HepG2 (cell line): ENCODE measurements around the gene TBC1D2B. TPM values are rescaled to one million over a fixed set of nuclear protein-coding genes. Genes with fewer than 3 reads are reported as not detected.
A peak's percentile ranks its signal among the peaks of the same experiment; 100 is the strongest.

Experiments used
- CBX5 ChIP-seq: sonication (generic); formaldehyde crosslinking; IDR thresholded peaks from 2 replicates; pipeline ENCODE4 v1.4.0; 2020; ENCODE audit warnings: missing genetic modification reagents, borderline replicate concordance
- CHD4 ChIP-seq: fragments of 200-600 bp; sonication (generic); IDR thresholded peaks from 2 replicates; pipeline ENCODE4 v1.7.0; 2017; ENCODE audit warnings: mild to moderate bottlenecking, low read length, borderline replicate concordance
- HDAC2 ChIP-seq: sonication (generic); formaldehyde crosslinking; IDR thresholded peaks from 2 replicates; pipeline ENCODE4 v1.4.0; 2020; ENCODE audit warnings: missing genetic modification reagents
- HMG20B ChIP-seq: conservative IDR thresholded peaks from 2 replicates; pipeline ENCODE4 v1.6.1; 2016; ENCODE audit warnings: missing genetic modification reagents, missing compliant biosample characterization
- IRX3 ChIP-seq: sonication (generic); formaldehyde crosslinking; IDR thresholded peaks from 2 replicates; pipeline ENCODE4 v1.8.1; 2023; ENCODE audit warnings: mild to moderate bottlenecking, low read depth, missing genetic modification reagents, borderline replicate concordance
- NKX3-1 ChIP-seq: sonication (generic); formaldehyde crosslinking; IDR thresholded peaks from 2 replicates; pipeline ENCODE4 v1.5.0; 2020; ENCODE audit warnings: missing genetic modification reagents
- STAG1 ChIP-seq: sonication (generic); formaldehyde crosslinking; IDR thresholded peaks from 2 replicates; pipeline ENCODE4 v1.4.0; 2020; ENCODE audit warnings: missing genetic modification reagents
- TBL1XR1 ChIP-seq: fragments of 150-350 bp; IDR thresholded peaks from 2 replicates; pipeline ENCODE4 v1.6.1; 2014; ENCODE audit warnings: borderline replicate concordance, low read length; ENCODE audit not compliant: partially characterized antibody
- ZFP82 ChIP-seq: sonication (generic); formaldehyde crosslinking; IDR thresholded peaks from 2 replicates; pipeline ENCODE4 v1.5.1; 2020; ENCODE audit warnings: mild to moderate bottlenecking, missing genetic modification reagents, borderline replicate concordance
- ZKSCAN1 ChIP-seq: fragments of 150-350 bp; IDR thresholded peaks from 2 replicates; pipeline ENCODE4 v1.6.1; 2014; ENCODE audit warnings: low read length
- ZNF160 ChIP-seq: sonication (generic); formaldehyde crosslinking; IDR thresholded peaks from 2 replicates; pipeline ENCODE4 v1.8.0; 2022; ENCODE audit warnings: mild to moderate bottlenecking, inconsistent platforms, missing genetic modification reagents
- ZNF280B ChIP-seq: sonication (generic); formaldehyde crosslinking; IDR thresholded peaks from 2 replicates; pipeline ENCODE4 v1.5.0; 2020; ENCODE audit warnings: missing genetic modification reagents, mild to moderate bottlenecking, borderline replicate concordance
- ZZZ3 ChIP-seq: sonication (generic); formaldehyde crosslinking; IDR thresholded peaks from 2 replicates; pipeline ENCODE4 v1.4.0; 2020; ENCODE audit warnings: missing genetic modification reagents, mild to moderate bottlenecking, borderline replicate concordance
- polyA plus RNA-seq, 8 experiments: library from polyadenylated mRNA; depleted of rRNA in 3 of 8; stranded (reverse) in 7 of 8; unstranded in 1 of 8; fragments of >200 nt; fragmentation: Illumina TruSeq in 4 of 8; extraction: Trizol in 4 of 8; gene quantifications; 2 replicates each; pipeline versions ENCODE4 v1.2.1 to v1.2.3, GENCODE V29; 2011 to 2016; ENCODE audit warnings: low read depth in 4 of 8, missing spikeins in 1 of 8, mixed read lengths in 1 of 8; ENCODE audit not compliant: insufficient read depth in 1 of 8
- total RNA-seq, 5 experiments: library from RNA; depleted of rRNA; stranded (reverse); fragments of >200 nt; fragmentation: Illumina TruSeq; extraction: Trizol; gene quantifications; 2 replicates each; pipeline ENCODE4 v1.2.3, GENCODE V29; 2016; ENCODE audit warnings: low read depth in 1 of 5
- TF ChIP-seq, protein P1 (sequence below): IDR thresholded peaks from 2 replicates; pipeline ENCODE4 v1.6.1; 2012; ENCODE audit warnings: low read length, improper control_type of control experiment
- TF ChIP-seq, protein P2 (sequence below): sonication (generic); formaldehyde crosslinking; IDR thresholded peaks from 2 replicates; pipeline ENCODE4 v1.4.0; 2020; ENCODE audit warnings: missing genetic modification reagents
- TF ChIP-seq, protein P3 (sequence below): sonication (generic); formaldehyde crosslinking; IDR thresholded peaks from 2 replicates; pipeline ENCODE4 v1.5.1; 2020; ENCODE audit warnings: mild to moderate bottlenecking, moderate library complexity, missing genetic modification reagents
- TF ChIP-seq, protein P4 (sequence below), 2 experiments: sonication (generic) in 1 of 2; formaldehyde crosslinking in 1 of 2; IDR thresholded peaks; 2 replicates each; pipeline versions ENCODE4 v1.4.0 to v1.6.1; 2016 to 2020; ENCODE audit warnings: borderline replicate concordance in 1 of 2, low read depth in 1 of 2, mild to moderate bottlenecking in 1 of 2, missing genetic modification reagents in 1 of 2

Gene TBC1D2B
- total and polyA plus RNA-seq, 2 of the 13 experiments (the other 11 are each of a cell fraction or from before 2014, with no cell fraction given) = 10.1 to 14.4 TPM

DNA sequence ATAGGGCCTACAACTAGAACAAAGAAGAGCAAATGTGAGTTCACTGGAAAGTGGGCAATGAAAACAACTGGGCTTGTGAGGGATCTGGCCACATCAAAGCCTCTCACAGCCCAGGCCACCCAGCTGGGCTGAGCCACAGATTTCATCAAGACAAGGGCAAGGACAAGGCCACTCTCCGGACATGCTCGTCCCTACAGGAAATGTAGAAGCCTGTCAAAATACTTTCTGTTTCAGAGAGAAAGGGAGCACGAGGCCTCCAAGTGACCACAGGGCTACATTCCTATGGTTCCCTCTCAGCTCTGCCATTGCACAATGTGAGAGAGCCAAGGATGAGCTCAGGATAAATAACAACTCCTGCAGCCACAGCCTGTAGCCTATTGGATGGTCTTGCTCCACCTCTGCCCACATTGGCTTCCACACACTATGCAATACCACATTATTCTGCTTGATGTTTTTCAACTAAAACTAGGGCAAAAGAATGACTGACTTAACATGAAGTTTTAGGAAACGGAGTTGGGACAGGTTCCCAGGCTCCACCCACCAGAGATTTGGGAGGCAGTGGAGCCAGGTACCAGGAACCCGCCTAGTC is 12.1 kb downstream of the TBC1D2B start (continued):
- TF ChIP-seq, protein P1, sequence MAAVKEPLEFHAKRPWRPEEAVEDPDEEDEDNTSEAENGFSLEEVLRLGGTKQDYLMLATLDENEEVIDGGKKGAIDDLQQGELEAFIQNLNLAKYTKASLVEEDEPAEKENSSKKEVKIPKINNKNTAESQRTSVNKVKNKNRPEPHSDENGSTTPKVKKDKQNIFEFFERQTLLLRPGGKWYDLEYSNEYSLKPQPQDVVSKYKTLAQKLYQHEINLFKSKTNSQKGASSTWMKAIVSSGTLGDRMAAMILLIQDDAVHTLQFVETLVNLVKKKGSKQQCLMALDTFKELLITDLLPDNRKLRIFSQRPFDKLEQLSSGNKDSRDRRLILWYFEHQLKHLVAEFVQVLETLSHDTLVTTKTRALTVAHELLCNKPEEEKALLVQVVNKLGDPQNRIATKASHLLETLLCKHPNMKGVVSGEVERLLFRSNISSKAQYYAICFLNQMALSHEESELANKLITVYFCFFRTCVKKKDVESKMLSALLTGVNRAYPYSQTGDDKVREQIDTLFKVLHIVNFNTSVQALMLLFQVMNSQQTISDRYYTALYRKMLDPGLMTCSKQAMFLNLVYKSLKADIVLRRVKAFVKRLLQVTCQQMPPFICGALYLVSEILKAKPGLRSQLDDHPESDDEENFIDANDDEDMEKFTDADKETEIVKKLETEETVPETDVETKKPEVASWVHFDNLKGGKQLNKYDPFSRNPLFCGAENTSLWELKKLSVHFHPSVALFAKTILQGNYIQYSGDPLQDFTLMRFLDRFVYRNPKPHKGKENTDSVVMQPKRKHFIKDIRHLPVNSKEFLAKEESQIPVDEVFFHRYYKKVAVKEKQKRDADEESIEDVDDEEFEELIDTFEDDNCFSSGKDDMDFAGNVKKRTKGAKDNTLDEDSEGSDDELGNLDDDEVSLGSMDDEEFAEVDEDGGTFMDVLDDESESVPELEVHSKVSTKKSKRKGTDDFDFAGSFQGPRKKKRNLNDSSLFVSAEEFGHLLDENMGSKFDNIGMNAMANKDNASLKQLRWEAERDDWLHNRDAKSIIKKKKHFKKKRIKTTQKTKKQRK = no peak
- TF ChIP-seq, protein P2, sequence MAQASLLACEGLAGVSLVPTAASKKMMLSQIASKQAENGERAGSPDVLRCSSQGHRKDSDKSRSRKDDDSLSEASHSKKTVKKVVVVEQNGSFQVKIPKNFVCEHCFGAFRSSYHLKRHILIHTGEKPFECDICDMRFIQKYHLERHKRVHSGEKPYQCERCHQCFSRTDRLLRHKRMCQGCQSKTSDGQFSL = no peak
- TF ChIP-seq NKX3-1 (CRISPR knock-in tag) (0 out of 2 replicates have a peak, but pooled peaks have one; percentile 48), ZNF160 (no peak), HDAC2 (CRISPR knock-in tag) (peak; percentile 99), STAG1 (CRISPR knock-in tag) (peak; percentile 25; the same call in 1 of the 2 replicates), IRX3 (0 out of 2 replicates have a peak, but pooled peaks have one; percentile 24), CHD4 (peak; percentile 67; the same call in 1 of the 2 replicates), TBL1XR1 (peak; percentile 97), ZFP82 (CRISPR knock-in tag) (no peak), CBX5 (CRISPR knock-in tag) (peak; percentile 98), ZNF280B (CRISPR knock-in tag) (no peak), HMG20B (CRISPR knock-in tag) (peak; percentile 89), ZKSCAN1 (no peak), ZZZ3 (0 out of 2 replicates have a peak, but pooled peaks have one; percentile 72)
- TF ChIP-seq, protein P3, sequence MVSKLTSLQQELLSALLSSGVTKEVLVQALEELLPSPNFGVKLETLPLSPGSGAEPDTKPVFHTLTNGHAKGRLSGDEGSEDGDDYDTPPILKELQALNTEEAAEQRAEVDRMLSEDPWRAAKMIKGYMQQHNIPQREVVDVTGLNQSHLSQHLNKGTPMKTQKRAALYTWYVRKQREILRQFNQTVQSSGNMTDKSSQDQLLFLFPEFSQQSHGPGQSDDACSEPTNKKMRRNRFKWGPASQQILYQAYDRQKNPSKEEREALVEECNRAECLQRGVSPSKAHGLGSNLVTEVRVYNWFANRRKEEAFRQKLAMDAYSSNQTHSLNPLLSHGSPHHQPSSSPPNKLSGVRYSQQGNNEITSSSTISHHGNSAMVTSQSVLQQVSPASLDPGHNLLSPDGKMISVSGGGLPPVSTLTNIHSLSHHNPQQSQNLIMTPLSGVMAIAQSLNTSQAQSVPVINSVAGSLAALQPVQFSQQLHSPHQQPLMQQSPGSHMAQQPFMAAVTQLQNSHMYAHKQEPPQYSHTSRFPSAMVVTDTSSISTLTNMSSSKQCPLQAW = peak; percentile 87; the same call in 1 of the 2 replicates
- TF ChIP-seq, protein P4, sequence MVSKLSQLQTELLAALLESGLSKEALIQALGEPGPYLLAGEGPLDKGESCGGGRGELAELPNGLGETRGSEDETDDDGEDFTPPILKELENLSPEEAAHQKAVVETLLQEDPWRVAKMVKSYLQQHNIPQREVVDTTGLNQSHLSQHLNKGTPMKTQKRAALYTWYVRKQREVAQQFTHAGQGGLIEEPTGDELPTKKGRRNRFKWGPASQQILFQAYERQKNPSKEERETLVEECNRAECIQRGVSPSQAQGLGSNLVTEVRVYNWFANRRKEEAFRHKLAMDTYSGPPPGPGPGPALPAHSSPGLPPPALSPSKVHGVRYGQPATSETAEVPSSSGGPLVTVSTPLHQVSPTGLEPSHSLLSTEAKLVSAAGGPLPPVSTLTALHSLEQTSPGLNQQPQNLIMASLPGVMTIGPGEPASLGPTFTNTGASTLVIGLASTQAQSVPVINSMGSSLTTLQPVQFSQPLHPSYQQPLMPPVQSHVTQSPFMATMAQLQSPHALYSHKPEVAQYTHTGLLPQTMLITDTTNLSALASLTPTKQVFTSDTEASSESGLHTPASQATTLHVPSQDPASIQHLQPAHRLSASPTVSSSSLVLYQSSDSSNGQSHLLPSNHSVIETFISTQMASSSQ (IDR thresholded peaks at IDR 0.05; ENCODE audit: low read depth) = peak; percentile 67
- TF ChIP-seq, protein P4 (CRISPR knock-in tag; IDR thresholded peaks at IDR 0.05; ENCODE audit: borderline replicate concordance) = peak; percentile 87; the same call in 1 of the 2 replicates
